Activated CD4-positive, alpha-beta T cell treated with anti-CD3 and anti-CD28 coated beads for 24 hours (primary cell): ENCODE results near the gene FUOM.
"Not testable (repeated sequence)": the region's sequence is repeated elsewhere in the genome, so short reads cannot be mapped to it uniquely, and the experiment has no call there.

Experiments used
- DNase-seq, 2 donors: peaks; one replicate each; pipeline ENCODE4 v3.0.0-alpha.2; 2020; ENCODE audit warnings: low read depth in 2 of 2

Gene FUOM

DNA sequence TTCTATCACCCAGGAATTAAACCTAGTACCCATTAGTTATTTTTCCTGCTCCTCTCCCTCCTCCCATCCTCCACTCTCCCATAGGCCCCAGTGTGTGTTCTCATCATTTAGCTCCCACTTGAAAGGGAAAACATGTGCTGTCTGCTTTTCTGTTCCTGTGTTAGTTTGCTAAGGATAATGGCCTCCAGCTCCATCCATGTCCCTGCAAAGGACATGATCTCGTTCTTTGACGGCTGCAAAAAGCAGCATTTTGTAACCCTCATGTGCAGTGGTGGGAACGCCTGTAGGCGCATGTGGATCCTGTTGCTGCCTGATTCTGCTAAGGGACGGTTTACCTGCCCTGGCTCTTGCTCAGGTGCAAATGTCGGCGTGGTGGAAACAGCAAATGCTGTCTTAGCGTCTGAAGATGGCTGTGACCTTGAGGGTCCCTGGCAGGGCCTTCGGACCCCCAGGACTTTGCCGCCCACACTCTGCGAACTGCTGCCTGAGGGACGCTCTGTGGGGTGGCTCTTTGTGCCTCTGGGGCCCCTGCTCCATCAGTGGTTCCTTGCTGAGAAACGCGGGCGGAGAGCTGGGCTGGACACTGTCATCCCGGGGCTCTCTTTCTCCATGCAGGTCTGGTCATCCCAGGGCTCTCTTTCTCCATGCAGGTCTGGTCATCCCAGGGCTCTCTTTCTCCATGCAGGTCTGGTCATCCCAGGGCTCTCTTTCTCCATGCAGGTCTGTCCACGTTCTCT, 30.6 kb upstream of the FUOM start:
- no peak for DNase-seq

DNA sequence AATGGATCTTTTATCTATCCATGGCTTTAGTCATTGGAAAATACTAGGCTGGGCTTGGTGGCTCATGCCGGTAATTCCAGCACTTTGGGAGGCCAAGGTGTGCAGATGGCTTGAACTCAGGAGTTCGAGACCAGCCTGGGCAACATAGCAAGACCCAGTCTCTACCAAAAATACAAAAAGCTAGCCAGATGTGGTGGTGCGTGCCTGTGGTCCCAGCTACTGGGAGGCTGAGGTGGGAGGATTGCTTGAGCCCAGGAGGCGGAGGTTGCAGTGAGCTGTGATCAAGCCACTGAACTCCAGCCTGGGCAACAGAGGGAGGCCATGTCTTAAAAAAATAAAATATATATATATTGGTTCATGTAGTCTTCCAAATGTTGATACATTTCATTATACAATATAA, 29.1 kb upstream of the FUOM start:
- not testable (repeated sequence) for DNase-seq

DNA sequence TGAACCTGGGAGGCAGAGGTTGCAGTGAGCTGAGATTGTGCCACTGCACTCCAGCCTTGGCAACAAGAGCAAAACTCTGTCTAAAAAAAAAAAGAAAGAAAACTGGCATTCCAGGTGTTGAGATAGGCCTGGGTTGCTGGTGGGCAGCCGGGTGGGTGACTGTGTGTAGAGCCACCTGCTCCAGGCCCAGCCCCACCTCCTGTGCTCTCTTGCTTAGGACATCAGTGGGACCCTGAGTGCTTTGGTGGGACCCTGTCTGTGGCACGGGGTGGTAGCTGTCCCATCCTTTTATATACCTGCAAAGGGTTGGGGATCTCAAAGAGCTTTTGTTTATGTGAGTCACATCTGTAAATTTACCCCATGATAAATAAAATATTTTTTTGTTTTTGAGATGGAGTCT, 27.4 kb upstream of the FUOM start:
- no peak for DNase-seq

DNA sequence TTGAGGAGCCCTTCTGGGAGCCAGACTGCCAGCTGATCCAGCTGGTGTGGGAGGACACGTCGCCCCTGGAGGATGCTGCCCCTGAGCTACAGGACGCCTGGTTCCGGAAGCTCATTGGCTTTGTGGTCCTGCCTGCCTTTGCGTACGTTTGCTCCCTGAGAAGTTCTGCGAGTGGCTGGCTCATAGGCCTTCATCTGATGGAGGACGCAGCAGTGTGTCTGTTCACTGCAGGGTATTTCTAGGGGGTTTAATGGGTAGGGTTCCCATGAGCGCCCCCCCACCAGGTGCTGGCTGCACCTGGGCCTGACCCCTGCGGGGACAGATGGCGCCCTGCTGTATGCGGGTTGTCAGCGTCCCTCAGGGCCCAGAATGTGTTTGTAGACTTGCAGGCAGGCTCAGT, 26.3 kb upstream of the FUOM start:
- DNase-seq = no peak

DNA sequence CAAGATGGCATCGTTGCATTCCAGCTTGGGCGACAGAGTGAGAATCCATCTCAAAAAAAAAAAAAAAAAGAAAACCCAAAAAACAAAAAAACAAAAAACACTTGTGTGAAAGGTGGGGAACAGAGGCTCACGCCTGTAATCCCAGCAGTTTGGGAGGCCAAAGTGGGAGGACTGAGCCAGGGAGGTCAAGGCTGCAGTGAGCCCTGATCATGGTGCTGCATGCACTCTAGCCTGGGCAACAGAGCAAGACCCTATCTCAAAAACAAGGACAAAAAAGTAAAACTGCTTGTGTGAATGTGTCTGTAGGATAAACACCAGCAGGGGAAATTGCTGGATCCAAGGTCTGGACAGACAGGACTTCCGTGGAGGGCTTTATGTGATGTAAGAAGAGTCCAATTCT, 25.7 kb upstream of the FUOM start:
- no peak for DNase-seq

DNA sequence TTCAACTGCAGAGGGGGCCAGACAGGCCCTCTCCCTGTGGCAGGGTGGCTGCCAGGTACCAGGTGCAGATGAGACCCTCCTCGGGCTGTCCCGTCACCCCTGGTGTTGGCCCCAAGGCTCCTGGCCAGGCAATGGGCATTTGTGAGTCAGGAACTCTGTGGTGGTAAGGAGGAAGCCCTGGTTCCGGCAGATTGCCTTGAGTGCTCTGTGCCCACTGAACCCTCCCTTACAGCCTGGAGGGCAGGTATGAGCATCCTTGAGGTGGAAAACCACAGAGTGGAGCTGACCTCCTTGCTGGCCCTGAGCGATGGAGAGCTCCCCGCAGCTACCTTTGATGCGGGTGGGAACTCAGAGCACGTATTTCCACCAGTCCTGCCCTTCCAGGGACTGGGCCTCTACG, 23.2 kb upstream of the FUOM start:
- no peak for DNase-seq

DNA sequence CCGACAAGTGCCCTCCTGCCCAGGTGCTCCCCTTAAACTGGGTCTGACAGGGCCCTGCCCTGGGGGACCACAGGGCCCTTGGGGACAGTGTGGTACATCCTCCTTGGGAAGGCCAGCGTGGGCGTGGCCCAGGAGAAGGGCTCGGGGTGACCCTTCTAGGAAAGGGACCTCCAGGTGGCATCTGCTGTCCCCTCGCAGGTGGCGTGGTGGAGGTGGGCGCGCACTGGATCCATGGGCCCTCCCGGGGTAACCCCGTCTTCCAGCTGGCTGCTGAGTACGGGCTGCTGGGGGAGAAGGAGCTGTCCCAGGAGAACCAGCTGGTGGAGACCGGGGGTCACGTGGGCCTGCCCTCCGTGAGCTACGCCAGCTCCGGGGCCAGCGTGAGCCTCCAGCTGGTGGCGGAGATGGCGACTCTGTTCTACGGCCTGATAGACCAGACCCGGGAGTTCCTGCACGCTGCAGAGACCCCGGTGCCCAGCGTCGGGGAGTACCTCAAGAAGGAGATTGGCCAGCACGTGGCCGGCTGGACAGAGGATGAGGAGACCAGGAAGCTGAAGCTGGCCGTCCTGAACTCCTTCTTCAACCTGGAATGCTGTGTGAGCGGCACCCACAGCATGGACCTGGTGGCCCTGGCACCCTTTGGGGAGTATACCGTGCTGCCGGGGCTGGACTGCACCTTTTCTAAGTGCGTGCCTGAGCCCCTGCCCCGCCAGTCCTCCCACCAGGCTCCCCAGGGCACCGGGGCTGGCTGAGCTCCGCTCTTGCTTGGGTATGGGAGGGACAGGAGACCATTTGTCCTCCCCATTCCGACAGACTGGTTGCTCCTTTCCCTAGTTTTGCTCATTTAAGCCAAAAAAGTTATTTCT, 22.2 kb upstream of the FUOM start:
- DNase-seq = no peak

DNA sequence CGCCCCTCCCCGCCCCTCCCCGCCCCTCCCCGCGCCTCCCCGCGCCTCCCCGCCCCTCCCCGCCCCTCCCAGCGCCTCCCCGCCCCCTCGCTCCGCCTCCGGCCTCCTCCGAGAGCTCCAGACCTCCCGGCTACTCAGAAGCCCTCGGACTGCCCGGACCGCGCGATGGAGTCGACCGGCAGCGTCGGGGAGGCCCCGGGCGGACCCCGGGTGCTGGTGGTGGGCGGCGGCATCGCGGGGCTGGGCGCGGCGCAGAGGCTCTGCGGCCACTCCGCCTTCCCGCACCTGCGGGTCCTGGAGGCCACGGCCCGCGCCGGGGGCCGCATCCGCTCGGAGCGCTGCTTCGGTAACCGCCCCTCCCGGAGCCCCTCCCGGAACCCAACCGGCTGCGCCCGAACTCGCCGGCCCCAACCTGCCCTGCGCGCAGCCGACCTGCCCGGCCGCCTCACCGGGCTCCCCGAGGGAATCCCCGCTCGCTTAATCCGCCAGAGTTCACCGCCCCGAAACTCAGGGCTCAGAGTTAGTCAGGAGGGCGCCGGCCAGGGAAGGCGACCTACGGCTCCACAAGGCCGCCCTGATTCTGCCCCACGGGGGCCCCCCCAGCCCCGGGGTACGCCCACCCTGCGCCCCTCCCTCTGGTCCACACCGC, 21.5 kb upstream of the FUOM start, which contains the start of gene PAOX:
TSS of gene PAOX (plus strand) at position 111 of the 649 bp plus-strand sequence. CDS start at position 166, 55 bp downstream.
- no peak for DNase-seq

DNA sequence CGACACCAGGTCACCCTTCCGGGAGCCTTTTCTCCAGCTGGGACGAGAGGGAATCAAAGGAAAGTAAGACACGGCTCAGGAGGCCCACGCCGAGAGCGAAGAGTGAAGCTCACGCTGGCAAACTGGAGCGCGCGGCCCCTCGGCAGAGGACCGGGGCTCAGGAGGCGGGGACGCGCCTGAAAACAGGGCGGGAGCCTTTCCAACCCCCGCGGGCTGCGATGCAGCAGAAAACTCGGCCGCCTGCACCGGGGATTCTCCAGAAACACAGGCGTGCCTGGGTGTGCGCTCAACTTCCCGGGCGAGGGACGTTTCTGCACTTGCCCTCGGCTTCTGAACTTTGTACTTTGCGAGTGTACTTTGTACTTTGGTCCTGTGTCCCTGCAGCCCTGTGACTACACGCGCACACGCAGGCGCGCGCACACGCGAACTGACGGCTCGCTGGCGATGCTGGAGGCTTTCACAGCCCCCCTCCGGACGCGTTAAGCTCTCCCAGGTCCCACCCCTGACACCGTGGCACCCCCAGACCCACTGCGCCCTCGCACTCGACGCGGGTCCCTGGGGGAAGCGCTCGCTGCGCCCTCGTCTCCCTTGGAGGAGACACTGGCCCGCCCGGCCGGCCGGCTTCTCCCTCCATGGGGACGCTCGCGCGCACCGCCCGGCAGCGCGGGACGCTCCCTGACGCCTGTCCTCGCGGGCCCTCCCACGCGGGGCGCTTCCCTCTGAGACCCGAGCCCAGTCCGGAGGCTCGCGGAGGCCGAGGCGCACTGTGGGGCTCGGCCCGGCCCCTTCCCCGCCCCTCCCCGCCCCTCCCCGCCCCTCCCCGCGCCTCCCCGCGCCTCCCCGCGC, 20.7 kb upstream of the FUOM start:
- peak in 1 of 2 donors; percentile 49 for DNase-seq

DNA sequence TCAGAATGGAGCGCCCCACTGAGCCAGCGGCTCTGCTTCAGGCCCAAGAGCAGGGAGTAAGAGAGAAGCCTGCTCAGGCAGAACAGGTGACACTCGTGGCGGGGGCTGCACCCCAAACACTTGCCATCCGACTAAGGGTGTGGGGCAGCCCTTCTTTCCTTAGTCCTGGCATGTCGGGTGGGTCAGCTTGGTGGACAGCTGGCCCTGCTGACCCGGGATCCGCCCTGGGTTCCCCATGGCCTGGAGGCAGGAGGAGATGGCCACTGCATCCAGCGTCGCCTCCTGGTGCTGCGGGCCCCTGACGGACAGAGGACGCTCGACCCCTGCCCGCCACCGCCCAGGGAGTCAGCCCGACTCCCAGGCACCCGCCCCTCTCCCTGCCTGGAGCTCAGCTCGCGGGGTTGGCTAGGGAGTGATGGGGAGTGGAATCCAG, 20.0 kb upstream of the FUOM start:
- no peak for DNase-seq

DNA sequence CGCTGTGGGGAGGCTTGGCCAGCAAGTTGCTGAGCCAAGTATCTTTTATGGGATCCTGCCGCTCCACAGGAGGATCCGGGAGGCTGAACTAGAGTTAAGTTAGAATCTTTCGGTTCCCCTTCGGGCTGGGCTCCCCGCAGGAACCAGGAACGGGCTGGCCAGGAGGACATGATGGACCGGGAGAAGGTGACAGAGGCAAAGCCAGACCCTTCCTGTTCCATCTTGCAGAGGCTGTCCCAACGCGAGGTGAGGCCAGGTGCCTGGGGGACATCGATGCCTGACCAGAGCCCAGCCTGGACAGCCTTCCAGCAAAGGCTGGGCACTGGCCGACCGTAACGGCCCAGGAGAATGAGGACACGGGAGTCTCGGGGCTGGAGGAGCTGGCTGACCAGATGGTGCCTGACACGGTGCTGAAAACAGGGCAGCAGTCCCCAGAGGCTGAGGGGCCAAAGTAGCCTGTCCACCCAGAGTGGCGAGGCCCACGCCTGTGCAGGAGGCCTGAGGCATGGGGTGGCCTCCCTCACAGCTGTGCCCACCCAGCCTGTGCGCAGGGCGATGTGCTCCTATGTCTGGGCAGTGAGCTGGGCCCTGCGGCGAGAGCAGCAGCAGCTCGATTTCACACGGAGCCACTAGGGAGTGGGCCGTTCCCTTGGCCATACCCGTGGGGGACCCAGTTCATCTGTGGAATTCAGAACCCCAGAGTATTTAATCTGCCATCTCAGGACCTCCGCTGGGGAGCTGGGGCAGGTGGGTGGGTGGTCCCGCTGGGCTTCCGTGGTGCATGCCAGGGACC, 19.4 kb upstream of the FUOM start:
- no peak for DNase-seq

DNA sequence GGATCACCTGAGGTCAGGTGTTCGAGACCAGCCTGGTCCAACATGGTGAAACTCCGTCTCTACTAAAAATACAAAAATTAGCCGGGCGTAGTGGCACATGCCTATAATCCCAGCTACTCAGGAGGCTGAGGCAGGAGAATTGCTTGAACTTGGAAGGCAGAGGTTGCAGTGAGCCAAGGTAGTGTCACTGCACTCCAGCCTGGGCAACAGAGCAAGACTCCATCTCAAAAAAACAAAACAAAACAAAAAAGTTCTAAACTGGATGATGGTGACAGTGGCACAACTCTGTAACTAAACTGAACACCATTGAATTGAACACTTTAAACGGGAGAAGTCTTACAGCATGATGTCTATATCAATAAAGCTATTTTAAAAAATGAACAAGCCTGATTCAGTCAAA, 18.4 kb upstream of the FUOM start:
- not testable (repeated sequence) for DNase-seq

DNA sequence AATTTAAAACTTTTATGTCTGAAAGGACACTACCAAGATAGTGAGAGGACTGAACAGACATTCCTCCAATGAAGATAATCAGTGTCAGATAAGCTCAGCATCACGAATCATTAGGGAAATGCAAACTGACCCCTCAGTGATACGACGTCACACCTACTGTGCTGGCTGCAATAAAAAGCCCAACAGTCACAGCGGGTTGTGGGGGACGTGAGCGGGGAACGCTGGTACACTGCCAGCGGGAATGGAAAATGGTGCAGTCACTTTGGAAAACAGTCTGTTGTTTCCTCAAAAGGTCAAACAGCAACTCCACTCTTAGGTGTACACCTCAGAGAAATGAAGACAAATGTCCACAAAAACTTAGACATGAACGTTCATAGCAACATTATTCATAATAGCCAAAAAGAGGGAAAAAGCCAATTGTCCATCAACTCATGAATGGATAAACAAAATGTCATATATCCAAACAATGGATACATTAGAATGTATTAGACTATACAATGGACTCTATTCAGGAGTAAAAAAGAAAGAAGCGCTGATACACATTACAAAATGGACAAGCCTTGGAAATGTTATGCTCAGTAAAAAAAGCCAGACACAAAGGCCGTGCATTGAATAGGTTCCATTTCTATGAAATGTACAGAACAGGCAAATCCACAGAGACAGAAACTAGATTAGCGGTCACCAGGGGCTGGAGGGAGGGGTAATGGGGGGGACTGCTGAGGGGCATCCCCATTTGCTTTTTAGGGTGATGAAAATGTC, 17.7 kb upstream of the FUOM start:
- no peak for DNase-seq

DNA sequence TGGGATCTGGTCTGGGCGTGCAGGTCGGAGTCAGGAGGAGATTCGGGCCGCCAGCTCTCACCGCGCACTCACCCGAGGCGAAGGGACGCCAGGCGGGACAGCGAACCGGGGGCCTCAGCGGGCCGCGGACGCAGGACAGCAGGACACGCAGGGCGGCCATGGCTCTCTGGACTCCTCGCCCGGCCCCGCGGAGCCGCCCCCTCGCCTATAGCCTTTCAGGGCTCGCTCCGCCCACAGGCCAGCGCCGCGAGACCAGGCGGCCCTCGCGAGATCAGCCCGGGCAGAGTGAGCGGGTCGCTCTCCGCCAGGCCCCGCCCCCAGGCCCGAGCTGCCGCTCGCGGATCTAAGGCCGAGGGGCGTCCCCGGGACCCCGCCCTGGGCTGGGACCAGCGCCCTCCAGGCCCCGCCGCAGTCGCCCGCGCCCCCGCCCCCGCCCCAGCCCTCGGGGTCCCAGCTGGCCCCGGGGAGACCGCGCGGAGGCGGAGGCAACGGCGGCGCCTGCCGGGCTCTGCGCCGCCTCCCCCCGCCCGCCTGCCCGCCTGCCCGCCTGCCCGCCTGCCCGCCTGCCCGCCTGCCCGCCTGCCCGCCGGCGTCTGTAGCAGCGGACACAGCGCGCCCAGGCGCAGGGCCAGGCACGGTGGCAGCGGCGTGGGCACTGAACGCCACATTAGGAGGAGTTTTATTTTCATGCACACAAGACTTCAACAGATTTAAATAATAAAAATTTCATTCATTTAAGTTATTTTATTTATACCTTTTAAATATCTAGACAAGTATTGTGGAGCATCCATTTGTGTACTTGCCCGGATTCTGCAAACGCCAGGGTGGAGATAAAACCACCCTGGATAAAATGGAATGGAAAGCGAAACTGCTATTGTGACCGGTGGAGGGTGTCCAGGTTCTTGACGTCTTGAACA, 15.6 kb upstream of the FUOM start, which contains the start of gene ECHS1:
TSS of gene ECHS1 (minus strand) at position 181 of the 917 bp plus-strand sequence. CDS start at position 160, 21 bp downstream.
- DNase-seq = peak; percentile 91 to 96

DNA sequence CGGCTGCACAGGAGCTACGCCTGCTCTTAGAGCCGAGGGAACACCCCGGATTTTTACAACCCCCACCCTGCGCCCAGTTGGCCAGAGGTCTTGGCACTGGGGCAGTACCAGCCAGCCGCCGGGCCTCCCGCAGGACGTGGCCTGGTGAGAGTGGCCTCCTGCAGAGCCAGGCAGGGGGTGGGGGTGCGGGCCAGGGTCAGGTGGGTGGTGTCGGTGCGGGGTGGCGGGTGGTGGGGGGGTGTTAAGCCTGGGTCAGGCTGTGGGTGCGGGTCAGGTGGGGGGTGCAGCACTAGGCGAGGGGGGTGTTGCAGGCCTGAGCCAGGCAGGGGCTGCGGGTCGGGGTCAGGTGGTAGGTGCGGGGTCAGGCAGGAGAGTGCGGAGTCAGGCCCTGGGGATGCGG, 14.7 kb upstream of the FUOM start:
- DNase-seq = no peak

DNA sequence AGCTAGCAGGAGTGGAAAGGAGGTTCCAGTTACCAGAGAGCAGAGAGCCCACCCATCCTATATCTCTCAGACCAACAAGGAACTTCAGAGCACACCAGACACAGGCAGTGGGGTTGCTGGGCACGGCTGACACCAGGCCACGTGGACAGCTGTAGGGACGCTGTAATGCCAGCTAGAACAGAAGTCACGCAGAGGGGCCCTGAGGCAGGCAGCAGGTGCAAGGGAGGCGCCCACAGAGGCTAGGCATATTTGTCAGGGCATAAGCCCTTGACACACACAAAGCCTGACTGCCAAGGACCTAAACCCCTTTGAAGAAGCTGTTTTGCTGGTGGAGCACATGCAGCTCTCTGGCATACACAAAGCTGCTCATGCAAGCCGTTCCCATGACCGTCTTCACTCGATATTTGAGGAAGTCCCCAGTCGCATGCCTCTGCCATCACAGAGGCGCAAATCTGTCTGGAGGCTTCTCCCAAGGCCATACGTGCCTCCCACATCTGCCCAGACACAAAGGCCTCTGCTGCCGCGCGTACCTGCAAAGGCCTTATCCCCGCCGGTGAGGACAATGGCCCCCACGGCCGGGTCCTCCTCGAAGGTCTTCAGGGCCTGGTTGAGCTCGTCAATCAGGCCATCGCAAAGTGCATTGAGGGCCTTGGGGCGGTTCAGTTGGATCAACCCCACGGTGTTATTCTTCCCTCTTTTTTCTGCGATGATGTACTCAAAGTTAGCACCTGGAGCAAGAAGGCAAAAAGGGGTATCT, 12.4 kb upstream of the FUOM start:
- no peak for DNase-seq

DNA sequence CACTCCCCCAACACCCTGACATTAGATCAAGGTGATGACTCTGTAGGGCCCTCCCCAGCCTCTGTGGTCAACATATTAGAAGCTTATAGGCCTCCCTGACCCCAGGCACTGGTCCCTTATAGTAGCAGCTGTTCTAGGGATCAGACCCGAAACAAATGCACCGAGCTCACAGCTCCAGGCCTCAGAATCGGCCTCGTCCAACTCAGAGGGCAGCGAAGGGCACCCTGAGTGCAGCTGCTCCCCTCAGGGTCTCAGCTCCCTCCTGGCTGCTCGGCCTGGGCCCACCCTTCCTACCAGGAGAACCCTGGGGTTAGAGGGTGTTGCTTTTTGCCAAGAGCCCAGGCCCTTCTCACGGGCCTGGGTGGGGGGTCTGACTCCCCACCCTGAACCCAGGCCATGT, 10.3 kb upstream of the FUOM start:
- no peak for DNase-seq

DNA sequence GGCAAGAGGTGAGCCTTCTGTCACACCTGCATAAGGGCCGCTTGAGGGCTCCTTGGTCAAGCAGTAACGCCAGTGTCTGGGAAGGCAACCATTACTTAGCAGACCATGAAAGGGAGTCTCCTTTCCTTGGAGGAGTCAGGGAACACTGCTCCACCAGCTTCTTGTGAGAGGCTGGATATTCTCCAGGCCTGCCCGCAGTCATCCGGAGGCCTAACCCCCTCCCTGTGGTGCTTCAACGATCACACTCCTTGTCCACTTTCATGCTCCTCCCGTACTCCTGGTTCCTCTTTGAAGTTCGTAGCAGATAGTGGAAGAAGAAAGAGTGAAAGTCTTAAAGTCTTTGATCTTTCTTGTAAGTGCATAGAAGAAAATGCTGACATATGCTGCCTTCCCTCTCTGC, 9.6 kb upstream of the FUOM start:
- DNase-seq = not testable (repeated sequence)
